HepG2 (cell line): Measurements from ENCODE around the gene RESP18. TPM values are rescaled to one million over a fixed set of nuclear protein-coding genes. Genes with fewer than 3 reads are reported as not detected.
A peak's percentile ranks its signal among the peaks of the same experiment; 100 is the strongest.

Experiments used
- HNF4G ChIP-seq, 2 experiments: sonication (generic) in 1 of 2; formaldehyde crosslinking in 1 of 2; IDR thresholded peaks; 2 replicates each; pipeline versions ENCODE4 v1.4.0 to v1.6.1; 2011 to 2020; ENCODE audit warnings: borderline replicate concordance in 2 of 2, low read depth in 2 of 2, mild to moderate bottlenecking in 2 of 2, low read length in 1 of 2, missing genetic modification reagents in 1 of 2, moderate library complexity in 1 of 2
- SP4 ChIP-seq: sonication (generic); formaldehyde crosslinking; IDR thresholded peaks from 2 replicates; pipeline ENCODE4 v1.8.1; 2023; ENCODE audit warnings: mild to moderate bottlenecking, missing genetic modification reagents
- ZNF790 ChIP-seq: sonication (generic); formaldehyde crosslinking; IDR thresholded peaks from 2 replicates; pipeline ENCODE4 v1.8.0; 2022; ENCODE audit warnings: missing genetic modification reagents, mild to moderate bottlenecking, borderline replicate concordance
- polyA plus RNA-seq, 8 experiments: library from polyadenylated mRNA; depleted of rRNA in 3 of 8; stranded (reverse) in 7 of 8; unstranded in 1 of 8; fragments of >200 nt; fragmentation: Illumina TruSeq in 4 of 8; extraction: Trizol in 4 of 8; gene quantifications; 2 replicates each; pipeline versions ENCODE4 v1.2.1 to v1.2.3, GENCODE V29; 2011 to 2016; ENCODE audit warnings: low read depth in 4 of 8, missing spikeins in 1 of 8, mixed read lengths in 1 of 8; ENCODE audit not compliant: insufficient read depth in 1 of 8
- total RNA-seq, 5 experiments: library from RNA; depleted of rRNA; stranded (reverse); fragments of >200 nt; fragmentation: Illumina TruSeq; extraction: Trizol; gene quantifications; 2 replicates each; pipeline ENCODE4 v1.2.3, GENCODE V29; 2016; ENCODE audit warnings: low read depth in 1 of 5
- TF ChIP-seq, protein P1 (sequence below): sonication (generic); formaldehyde crosslinking; IDR thresholded peaks from one replicate; pipeline ENCODE4 v1.5.1; 2020; ENCODE audit warnings: mild to moderate bottlenecking, missing genetic modification reagents; ENCODE audit errors: not compliant biosample characterization
- TF ChIP-seq, protein P2 (sequence below): sonication (generic); formaldehyde crosslinking; IDR thresholded peaks from 2 replicates; pipeline ENCODE4 v1.4.0; 2020; ENCODE audit warnings: mild to moderate bottlenecking, missing genetic modification reagents
- TF ChIP-seq, protein P3 (sequence below), 2 experiments: fragments of 450-650 bp in 1 of 2; sonication (generic) in 1 of 2; formaldehyde crosslinking in 1 of 2; IDR thresholded peaks; 2 replicates each; pipeline versions ENCODE4 v1.6.1 to v1.8.0; 2016 to 2022; ENCODE audit warnings: antibody characterized with exemption in 1 of 2, mild to moderate bottlenecking in 1 of 2, missing genetic modification reagents in 1 of 2

Gene RESP18
- total and polyA plus RNA-seq, 2 of the 13 experiments (the other 11 are each of a cell fraction or from before 2014, with no cell fraction given): not detected

DNA sequence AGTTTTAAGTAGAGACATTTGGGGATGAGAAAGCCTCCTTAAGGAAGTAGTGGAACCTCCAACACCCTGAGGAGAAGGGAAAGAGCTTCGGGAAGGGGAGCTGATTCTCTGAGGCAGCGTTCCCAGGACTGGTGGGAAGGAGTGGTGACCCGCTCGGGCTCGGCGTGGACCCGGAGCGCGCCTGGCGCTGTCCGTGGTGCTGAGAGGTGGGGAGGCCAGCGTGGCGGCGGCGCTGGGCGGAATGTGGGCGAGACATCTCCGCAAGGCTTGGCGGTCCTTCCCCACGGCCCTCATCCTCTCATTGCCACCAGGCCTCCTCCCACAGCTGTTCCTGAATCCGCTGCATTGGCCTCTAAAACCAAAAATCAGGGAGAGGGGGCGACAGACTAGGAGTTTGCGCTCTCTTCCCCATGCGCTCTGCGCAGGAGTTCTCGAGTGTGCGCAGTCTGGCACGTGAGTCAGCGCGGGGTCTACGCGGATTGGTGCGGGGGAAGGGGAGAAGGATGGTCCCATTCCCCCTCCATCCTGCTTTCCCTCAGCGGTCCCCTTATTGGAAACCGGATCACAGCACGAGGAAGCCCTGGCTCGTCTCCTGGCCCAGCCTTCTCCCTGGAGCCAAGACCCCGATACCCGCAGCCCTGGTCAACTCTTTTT is 857 bp downstream of the RESP18 start (continued):
- TF ChIP-seq, protein P1, sequence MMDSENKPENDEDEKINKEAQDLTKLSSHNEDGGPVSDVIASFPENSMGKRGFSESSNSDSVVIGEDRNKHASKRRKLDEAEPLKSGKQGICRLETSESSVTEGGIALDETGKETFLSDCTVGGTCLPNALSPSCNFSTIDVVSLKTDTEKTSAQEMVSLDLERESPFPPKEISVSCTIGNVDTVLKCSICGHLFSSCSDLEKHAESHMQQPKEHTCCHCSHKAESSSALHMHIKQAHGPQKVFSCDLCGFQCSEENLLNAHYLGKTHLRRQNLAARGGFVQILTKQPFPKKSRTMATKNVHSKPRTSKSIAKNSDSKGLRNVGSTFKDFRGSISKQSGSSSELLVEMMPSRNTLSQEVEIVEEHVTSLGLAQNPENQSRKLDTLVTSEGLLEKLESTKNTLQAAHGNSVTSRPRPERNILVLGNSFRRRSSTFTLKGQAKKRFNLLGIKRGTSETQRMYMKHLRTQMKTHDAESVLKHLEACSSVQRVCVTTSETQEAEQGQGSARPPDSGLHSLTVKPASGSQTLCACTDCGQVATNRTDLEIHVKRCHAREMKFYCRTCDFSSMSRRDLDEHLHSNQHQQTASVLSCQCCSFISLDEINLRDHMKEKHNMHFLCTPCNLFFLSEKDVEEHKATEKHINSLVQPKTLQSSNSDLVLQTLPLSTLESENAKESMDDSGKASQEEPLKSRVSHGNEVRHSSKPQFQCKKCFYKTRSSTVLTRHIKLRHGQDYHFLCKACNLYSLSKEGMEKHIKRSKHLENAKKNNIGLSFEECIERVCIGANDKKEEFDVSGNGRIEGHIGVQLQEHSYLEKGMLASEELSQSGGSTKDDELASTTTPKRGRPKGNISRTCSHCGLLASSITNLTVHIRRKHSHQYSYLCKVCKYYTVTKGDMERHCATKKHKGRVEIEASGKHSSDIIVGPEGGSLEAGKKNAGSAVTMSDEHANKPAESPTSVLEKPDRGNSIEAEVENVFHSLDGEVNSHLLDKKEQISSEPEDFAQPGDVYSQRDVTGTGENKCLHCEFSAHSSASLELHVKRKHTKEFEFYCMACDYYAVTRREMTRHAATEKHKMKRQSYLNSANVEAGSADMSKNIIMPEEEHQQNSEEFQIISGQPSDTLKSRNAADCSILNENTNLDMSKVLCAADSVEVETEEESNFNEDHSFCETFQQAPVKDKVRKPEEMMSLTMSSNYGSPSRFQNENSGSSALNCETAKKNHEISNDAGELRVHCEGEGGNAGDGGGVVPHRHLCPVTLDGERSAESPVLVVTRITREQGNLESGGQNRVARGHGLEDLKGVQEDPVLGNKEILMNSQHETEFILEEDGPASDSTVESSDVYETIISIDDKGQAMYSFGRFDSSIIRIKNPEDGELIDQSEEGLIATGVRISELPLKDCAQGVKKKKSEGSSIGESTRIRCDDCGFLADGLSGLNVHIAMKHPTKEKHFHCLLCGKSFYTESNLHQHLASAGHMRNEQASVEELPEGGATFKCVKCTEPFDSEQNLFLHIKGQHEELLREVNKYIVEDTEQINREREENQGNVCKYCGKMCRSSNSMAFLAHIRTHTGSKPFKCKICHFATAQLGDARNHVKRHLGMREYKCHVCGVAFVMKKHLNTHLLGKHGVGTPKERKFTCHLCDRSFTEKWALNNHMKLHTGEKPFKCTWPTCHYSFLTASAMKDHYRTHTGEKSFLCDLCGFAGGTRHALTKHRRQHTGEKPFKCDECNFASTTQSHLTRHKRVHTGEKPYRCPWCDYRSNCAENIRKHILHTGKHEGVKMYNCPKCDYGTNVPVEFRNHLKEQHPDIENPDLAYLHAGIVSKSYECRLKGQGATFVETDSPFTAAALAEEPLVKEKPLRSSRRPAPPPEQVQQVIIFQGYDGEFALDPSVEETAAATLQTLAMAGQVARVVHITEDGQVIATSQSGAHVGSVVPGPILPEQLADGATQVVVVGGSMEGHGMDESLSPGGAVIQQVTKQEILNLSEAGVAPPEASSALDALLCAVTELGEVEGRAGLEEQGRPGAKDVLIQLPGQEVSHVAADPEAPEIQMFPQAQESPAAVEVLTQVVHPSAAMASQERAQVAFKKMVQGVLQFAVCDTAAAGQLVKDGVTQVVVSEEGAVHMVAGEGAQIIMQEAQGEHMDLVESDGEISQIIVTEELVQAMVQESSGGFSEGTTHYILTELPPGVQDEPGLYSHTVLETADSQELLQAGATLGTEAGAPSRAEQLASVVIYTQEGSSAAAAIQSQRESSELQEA: no peak
- TF ChIP-seq ZNF790 (CRISPR knock-in tag): peak; percentile 83; the same call in 1 of the 2 replicates
- TF ChIP-seq, protein P2, sequence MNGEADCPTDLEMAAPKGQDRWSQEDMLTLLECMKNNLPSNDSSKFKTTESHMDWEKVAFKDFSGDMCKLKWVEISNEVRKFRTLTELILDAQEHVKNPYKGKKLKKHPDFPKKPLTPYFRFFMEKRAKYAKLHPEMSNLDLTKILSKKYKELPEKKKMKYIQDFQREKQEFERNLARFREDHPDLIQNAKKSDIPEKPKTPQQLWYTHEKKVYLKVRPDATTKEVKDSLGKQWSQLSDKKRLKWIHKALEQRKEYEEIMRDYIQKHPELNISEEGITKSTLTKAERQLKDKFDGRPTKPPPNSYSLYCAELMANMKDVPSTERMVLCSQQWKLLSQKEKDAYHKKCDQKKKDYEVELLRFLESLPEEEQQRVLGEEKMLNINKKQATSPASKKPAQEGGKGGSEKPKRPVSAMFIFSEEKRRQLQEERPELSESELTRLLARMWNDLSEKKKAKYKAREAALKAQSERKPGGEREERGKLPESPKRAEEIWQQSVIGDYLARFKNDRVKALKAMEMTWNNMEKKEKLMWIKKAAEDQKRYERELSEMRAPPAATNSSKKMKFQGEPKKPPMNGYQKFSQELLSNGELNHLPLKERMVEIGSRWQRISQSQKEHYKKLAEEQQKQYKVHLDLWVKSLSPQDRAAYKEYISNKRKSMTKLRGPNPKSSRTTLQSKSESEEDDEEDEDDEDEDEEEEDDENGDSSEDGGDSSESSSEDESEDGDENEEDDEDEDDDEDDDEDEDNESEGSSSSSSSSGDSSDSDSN (CRISPR knock-in tag): no peak
- TF ChIP-seq SP4 (CRISPR knock-in tag): peak; percentile 67
- TF ChIP-seq, protein P3, sequence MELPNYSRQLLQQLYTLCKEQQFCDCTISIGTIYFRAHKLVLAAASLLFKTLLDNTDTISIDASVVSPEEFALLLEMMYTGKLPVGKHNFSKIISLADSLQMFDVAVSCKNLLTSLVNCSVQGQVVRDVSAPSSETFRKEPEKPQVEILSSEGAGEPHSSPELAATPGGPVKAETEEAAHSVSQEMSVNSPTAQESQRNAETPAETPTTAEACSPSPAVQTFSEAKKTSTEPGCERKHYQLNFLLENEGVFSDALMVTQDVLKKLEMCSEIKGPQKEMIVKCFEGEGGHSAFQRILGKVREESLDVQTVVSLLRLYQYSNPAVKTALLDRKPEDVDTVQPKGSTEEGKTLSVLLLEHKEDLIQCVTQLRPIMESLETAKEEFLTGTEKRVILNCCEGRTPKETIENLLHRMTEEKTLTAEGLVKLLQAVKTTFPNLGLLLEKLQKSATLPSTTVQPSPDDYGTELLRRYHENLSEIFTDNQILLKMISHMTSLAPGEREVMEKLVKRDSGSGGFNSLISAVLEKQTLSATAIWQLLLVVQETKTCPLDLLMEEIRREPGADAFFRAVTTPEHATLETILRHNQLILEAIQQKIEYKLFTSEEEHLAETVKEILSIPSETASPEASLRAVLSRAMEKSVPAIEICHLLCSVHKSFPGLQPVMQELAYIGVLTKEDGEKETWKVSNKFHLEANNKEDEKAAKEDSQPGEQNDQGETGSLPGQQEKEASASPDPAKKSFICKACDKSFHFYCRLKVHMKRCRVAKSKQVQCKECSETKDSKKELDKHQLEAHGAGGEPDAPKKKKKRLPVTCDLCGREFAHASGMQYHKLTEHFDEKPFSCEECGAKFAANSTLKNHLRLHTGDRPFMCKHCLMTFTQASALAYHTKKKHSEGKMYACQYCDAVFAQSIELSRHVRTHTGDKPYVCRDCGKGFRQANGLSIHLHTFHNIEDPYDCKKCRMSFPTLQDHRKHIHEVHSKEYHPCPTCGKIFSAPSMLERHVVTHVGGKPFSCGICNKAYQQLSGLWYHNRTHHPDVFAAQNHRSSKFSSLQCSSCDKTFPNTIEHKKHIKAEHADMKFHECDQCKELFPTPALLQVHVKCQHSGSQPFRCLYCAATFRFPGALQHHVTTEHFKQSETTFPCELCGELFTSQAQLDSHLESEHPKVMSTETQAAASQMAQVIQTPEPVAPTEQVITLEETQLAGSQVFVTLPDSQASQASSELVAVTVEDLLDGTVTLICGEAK (IDR thresholded peaks at IDR 0.05): no peak
- TF ChIP-seq, protein P3 (CRISPR knock-in tag; IDR thresholded peaks at IDR 0.05): peak; percentile 40; the same call in 1 of the 2 replicates
- TF ChIP-seq HNF4G (IDR thresholded peaks at IDR 0.05; ENCODE audit: borderline replicate concordance, low read depth, low read length): no peak
- TF ChIP-seq HNF4G (CRISPR knock-in tag; IDR thresholded peaks at IDR 0.05; ENCODE audit: borderline replicate concordance, low read depth): no peak
